GM23338 (cell line): ENCODE measurements around the gene RNF214. TPM values are rescaled to one million over a fixed set of nuclear protein-coding genes. Genes with fewer than 3 reads are reported as not detected.

ENCODE experiments used
- EZH2phosphoT487 ChIP-seq: fragments of 200-600 bp; sonication (generic); IDR thresholded peaks from one replicate; pipeline ENCODE4 v1.8.1; 2018; ENCODE audit warnings: antibody characterized with exemption; ENCODE audit not compliant: unreplicated experiment
- polyA plus RNA-seq: library from polyadenylated mRNA; unstranded; fragments of >200 nt; fragmentation: Nextera tagmentation; extraction: Ambion mirVana; gene quantifications from 2 replicates; pipeline ENCODE4 v1.2.1, GENCODE V29; 2016
- total RNA-seq: library from RNA; depleted of rRNA; stranded (reverse); fragments of >200 nt; shearing (Covaris generic); gene quantifications from 2 replicates; pipeline ENCODE4 v1.2.3, GENCODE V29; 2014
- TF ChIP-seq, protein P1 (sequence below): fragments of 250-450 bp; sonication (Bioruptor Pico); IDR thresholded peaks from 2 replicates; pipeline ENCODE4 v1.5.0; 2020; ENCODE audit warnings: mild to moderate bottlenecking, moderate library complexity
- TF ChIP-seq, protein P2 (sequence below): IDR thresholded peaks from 2 replicates; pipeline ENCODE4 v1.6.1; 2016; ENCODE audit warnings: antibody characterized with exemption
- TF ChIP-seq, protein P3 (sequence below): IDR thresholded peaks from one replicate; pipeline ENCODE4 v1.6.1; 2018; ENCODE audit warnings: antibody characterized with exemption; ENCODE audit not compliant: unreplicated experiment

RNF214 gene
- total and polyA plus RNA-seq, 2 experiments from 2014 or later, result 19.4 to 28.4 TPM

DNA sequence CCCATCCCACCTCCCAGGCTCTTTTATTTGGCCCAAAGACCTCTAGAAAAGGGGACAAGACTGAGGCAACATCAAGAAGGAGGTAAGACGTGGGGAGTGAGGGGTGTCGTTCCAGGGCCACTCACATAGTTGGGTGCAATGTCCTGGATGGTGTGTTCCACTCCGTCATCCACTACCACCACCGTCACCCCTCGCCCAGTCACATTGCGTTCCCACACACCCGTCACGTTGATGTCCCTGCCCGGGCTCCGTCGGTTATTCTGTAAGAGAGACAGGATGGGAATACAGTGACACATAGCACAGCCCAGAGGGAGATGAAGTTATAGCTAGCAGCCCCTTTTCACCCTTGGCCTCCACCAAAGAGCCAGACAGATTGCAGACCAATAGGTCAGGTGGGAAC is 4.4 kb upstream of the RNF214 start (continued):
- TF ChIP-seq, protein P1, sequence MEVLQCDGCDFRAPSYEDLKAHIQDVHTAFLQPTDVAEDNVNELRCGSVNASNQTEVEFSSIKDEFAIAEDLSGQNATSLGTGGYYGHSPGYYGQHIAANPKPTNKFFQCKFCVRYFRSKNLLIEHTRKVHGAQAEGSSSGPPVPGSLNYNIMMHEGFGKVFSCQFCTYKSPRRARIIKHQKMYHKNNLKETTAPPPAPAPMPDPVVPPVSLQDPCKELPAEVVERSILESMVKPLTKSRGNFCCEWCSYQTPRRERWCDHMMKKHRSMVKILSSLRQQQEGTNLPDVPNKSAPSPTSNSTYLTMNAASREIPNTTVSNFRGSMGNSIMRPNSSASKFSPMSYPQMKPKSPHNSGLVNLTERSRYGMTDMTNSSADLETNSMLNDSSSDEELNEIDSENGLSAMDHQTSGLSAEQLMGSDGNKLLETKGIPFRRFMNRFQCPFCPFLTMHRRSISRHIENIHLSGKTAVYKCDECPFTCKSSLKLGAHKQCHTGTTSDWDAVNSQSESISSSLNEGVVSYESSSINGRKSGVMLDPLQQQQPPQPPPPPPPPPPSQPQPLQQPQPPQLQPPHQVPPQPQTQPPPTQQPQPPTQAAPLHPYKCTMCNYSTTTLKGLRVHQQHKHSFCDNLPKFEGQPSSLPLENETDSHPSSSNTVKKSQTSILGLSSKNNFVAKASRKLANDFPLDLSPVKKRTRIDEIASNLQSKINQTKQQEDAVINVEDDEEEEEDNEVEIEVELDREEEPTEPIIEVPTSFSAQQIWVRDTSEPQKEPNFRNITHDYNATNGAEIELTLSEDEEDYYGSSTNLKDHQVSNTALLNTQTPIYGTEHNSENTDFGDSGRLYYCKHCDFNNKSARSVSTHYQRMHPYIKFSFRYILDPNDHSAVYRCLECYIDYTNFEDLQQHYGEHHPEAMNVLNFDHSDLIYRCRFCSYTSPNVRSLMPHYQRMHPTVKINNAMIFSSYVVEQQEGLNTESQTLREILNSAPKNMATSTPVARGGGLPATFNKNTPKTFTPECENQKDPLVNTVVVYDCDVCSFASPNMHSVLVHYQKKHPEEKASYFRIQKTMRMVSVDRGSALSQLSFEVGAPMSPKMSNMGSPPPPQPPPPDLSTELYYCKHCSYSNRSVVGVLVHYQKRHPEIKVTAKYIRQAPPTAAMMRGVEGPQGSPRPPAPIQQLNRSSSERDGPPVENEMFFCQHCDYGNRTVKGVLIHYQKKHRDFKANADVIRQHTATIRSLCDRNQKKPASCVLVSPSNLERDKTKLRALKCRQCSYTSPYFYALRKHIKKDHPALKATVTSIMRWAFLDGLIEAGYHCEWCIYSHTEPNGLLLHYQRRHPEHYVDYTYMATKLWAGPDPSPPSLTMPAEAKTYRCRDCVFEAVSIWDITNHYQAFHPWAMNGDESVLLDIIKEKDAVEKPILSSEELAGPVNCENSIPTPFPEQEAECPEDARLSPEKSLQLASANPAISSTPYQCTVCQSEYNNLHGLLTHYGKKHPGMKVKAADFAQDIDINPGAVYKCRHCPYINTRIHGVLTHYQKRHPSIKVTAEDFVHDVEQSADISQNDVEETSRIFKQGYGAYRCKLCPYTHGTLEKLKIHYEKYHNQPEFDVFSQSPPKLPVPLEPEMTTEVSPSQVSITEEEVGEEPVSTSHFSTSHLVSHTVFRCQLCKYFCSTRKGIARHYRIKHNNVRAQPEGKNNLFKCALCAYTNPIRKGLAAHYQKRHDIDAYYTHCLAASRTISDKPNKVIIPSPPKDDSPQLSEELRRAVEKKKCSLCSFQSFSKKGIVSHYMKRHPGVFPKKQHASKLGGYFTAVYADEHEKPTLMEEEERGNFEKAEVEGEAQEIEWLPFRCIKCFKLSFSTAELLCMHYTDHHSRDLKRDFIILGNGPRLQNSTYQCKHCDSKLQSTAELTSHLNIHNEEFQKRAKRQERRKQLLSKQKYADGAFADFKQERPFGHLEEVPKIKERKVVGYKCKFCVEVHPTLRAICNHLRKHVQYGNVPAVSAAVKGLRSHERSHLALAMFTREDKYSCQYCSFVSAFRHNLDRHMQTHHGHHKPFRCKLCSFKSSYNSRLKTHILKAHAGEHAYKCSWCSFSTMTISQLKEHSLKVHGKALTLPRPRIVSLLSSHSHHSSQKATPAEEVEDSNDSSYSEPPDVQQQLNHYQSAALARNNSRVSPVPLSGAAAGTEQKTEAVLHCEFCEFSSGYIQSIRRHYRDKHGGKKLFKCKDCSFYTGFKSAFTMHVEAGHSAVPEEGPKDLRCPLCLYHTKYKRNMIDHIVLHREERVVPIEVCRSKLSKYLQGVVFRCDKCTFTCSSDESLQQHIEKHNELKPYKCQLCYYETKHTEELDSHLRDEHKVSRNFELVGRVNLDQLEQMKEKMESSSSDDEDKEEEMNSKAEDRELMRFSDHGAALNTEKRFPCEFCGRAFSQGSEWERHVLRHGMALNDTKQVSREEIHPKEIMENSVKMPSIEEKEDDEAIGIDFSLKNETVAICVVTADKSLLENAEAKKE (CRISPR knock-in tag), result no peak
- TF ChIP-seq, protein P2, sequence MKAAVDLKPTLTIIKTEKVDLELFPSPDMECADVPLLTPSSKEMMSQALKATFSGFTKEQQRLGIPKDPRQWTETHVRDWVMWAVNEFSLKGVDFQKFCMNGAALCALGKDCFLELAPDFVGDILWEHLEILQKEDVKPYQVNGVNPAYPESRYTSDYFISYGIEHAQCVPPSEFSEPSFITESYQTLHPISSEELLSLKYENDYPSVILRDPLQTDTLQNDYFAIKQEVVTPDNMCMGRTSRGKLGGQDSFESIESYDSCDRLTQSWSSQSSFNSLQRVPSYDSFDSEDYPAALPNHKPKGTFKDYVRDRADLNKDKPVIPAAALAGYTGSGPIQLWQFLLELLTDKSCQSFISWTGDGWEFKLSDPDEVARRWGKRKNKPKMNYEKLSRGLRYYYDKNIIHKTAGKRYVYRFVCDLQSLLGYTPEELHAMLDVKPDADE, result no peak
- TF ChIP-seq EZH2phosphoT487, result no peak
- TF ChIP-seq, protein P3, sequence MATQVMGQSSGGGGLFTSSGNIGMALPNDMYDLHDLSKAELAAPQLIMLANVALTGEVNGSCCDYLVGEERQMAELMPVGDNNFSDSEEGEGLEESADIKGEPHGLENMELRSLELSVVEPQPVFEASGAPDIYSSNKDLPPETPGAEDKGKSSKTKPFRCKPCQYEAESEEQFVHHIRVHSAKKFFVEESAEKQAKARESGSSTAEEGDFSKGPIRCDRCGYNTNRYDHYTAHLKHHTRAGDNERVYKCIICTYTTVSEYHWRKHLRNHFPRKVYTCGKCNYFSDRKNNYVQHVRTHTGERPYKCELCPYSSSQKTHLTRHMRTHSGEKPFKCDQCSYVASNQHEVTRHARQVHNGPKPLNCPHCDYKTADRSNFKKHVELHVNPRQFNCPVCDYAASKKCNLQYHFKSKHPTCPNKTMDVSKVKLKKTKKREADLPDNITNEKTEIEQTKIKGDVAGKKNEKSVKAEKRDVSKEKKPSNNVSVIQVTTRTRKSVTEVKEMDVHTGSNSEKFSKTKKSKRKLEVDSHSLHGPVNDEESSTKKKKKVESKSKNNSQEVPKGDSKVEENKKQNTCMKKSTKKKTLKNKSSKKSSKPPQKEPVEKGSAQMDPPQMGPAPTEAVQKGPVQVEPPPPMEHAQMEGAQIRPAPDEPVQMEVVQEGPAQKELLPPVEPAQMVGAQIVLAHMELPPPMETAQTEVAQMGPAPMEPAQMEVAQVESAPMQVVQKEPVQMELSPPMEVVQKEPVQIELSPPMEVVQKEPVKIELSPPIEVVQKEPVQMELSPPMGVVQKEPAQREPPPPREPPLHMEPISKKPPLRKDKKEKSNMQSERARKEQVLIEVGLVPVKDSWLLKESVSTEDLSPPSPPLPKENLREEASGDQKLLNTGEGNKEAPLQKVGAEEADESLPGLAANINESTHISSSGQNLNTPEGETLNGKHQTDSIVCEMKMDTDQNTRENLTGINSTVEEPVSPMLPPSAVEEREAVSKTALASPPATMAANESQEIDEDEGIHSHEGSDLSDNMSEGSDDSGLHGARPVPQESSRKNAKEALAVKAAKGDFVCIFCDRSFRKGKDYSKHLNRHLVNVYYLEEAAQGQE, result no peak
